ENCODE results near the gene UBQLN4.

DNA sequence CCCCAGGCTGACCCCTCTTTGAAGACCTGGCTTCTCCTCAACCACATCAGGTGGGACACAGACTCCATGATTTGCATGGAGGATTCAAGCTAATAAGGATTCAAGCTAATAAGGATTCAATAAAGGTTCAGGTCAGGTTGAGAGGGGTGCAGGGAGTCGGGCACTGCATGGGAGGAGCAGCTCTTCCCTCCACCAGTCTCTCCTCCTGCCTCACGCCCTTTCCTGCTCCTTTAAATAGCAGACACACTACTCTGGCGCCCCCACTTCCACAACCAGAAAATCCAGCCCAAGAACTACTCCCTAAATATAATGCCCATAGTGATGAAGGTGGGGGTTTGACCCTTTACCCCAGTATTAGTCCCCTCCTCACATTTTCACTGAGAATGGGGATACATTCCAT is 21.6 kb upstream of the UBQLN4 start:
- TF ChIP-seq POLR2AphosphoS5 (IDR thresholded peaks at IDR 0.05) (no peak), POLR2A (IDR thresholded peaks at IDR 0.05) (no peak)
- TF ChIP-seq, protein P1, sequence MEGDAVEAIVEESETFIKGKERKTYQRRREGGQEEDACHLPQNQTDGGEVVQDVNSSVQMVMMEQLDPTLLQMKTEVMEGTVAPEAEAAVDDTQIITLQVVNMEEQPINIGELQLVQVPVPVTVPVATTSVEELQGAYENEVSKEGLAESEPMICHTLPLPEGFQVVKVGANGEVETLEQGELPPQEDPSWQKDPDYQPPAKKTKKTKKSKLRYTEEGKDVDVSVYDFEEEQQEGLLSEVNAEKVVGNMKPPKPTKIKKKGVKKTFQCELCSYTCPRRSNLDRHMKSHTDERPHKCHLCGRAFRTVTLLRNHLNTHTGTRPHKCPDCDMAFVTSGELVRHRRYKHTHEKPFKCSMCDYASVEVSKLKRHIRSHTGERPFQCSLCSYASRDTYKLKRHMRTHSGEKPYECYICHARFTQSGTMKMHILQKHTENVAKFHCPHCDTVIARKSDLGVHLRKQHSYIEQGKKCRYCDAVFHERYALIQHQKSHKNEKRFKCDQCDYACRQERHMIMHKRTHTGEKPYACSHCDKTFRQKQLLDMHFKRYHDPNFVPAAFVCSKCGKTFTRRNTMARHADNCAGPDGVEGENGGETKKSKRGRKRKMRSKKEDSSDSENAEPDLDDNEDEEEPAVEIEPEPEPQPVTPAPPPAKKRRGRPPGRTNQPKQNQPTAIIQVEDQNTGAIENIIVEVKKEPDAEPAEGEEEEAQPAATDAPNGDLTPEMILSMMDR (IDR thresholded peaks at IDR 0.05): no peak

Data from breast epithelium (tissue), 3 donors.